Measurements from ENCODE around the gene PARP11.
"Not testable (repeated sequence)": the region's sequence is repeated elsewhere in the genome, so short reads cannot be mapped to it uniquely, and the experiment has no call there.

The PARP11 gene

GRCh38 chr12:3882406-3882805, 9.2 kb upstream of the PARP11 start:
- DNase-seq = no peak

- no peak for DNase-seq
Measured at GRCh38 chr12:3881281-3881950, 8.2 kb upstream of the PARP11 start.

DNA sequence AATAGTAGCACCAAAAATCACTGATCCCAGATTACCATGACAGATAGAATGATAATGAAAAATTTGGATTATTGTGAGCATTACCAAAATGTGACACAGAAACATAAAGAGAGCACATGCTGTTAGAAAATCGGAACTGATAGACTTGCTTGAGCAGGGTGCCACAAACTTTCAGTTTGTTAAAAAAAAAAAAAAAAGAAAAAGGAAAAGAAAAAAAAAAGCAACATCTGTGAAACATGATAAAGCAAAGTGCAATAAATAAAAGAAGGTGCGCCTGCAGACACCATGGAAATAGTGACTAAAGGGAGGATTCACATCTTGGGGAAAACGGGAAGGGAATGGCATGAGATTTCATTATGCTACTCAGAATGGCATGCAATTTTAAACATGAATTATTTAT, 6.6 kb upstream of the PARP11 start:
- no peak for DNase-seq

GRCh38 chr12:3871356-3871755, 1.8 kb downstream of the PARP11 start:
- no peak for DNase-seq

DNA sequence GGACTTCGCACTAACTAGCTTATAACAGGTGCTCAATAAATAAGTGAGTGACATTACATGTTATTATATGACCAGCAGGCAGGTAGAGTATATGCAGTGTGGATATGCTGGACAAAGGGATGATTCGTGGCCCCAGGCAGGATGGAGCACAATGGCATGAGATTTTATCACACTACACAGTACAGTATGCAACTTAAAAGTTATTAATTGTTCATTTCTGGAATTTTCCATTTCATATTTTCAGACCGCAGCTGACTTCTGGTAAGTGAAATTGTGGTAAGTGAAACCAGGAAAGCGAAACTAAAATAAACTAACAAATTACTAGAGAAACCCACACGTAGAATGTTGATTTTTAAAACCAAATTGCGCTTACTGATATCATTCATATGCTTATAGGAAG, 3.3 kb downstream of the PARP11 start:
- peak; percentile 60 for DNase-seq

DNA sequence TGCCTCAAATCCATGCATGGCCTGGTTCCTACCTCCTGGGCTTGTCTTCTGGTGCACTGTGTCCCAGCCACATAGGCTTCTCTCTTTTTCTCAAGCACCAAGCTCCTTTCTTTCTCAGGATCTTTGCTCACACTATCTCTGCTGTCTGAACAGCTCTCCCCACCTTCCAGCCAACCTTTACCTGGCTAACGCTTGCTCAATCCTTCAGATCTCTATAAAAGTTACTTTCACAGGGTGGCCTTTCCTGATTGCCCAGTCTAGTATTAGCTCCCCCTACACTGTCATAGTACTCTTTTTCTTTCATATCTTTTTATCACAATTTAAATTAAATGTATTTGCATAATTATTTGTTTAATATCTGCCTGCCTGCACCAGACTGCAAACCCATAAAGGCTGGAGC, 3.8 kb downstream of the PARP11 start:
- no peak for DNase-seq

DNA sequence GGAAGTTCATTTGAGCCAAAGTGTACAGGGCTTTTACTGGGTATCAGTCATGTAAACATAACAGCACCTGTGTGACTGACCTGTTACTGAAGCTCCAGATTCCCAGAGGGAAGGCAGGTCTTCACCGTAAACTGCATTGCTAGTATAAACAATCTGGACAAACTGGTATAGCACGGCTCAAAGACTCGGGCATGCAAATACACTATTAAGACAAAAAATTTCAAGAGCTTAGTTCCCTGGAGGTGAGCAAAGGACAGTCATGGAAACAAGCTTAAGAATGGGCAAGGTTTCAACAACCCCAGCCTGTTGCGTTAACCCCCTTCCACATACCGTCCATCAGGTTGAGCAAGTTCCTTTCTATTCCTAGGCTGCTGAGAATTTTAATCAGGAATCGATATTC, 9.4 kb downstream of the PARP11 start:
- no peak for DNase-seq

DNA sequence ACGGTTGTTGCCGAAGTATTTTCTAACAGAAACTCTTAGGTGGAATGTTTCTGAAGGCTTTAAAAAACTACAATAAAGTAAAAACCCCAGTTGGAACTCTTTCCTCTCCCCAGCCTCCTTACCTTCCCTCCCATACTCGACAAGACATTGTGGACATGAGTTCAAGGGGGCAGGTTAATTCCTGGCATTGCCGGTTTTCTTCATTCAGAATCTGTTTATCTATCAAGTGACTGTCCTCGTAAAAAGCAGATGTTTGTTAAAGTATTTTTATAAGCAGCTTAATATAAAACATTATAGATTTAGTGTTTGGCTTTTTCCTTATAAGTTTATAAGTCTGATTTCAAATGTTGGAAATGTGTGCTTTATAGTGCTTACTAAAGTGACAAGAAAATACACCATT, 30.7 kb downstream of the PARP11 start:
- no peak for DNase-seq

GRCh38 chr12:3841783-3842182, 31.4 kb downstream of the PARP11 start:
- no peak for DNase-seq

- not testable (repeated sequence) for DNase-seq
Measured at GRCh38 chr12:3840833-3841232, 32.4 kb downstream of the PARP11 start.

DNA sequence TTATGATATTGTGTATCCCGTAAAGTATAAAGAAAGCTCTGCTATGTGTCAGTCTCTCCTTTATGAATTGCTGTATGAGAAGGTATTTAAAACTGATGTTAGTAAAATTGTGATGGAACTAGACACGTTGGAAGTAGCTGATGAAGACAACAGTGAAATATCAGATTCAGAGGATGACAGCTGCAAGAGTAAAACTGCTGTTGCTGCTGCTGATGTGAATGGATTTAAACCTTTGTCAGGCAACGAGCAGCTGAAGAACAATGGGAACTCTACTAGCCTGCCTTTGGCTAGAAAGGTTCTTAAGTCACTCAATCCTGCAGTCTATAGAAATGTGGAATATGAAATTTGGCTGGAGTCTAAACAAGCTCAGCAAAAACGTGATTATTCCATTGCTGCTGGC, 33.5 kb downstream of the PARP11 start:
- DNase-seq = not testable (repeated sequence)

- not testable (repeated sequence) for DNase-seq
Measured at GRCh38 chr12:3838701-3839548, 34.3 kb downstream of the PARP11 start.

GRCh38 chr12:3838076-3838475, 35.1 kb downstream of the PARP11 start:
- DNase-seq = no peak

- DNase-seq = no peak
Measured at GRCh38 chr12:3837049-3837448, 36.1 kb downstream of the PARP11 start.

GRCh38 chr12:3836641-3837040, 36.6 kb downstream of the PARP11 start:
- no peak for DNase-seq

- DNase-seq = no peak
Measured at GRCh38 chr12:3835914-3836313, 37.3 kb downstream of the PARP11 start.

GRCh38 chr12:3834774-3835173, 38.4 kb downstream of the PARP11 start:
- no peak for DNase-seq

- DNase-seq = no peak
Measured at GRCh38 chr12:3833670-3834310, 39.4 kb downstream of the PARP11 start.

DNA sequence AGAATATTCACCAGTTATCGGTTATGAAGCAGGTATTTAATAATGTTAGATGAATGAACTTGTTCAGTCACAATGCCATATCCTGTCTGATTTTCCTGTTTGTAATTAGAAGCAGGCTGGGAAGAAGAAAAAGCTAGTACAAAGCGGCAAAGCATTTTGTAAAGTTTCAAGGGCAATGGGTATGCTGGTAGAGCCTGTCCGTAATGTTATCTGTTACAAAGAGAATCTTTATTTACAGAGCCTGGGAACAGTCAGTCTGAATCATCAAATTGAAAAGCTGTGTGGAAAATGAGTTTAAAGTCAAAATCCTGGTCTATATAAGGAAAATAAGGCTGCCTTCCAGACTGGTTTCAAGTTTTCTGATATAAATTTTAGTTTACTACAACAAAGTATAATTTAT, 40.5 kb downstream of the PARP11 start:
- no peak for DNase-seq

GRCh38 chr12:3828888-3829287, 44.3 kb downstream of the PARP11 start:
- no peak for DNase-seq

- no peak for DNase-seq
Measured at GRCh38 chr12:3827301-3828000, 45.7 kb downstream of the PARP11 start.

DNA sequence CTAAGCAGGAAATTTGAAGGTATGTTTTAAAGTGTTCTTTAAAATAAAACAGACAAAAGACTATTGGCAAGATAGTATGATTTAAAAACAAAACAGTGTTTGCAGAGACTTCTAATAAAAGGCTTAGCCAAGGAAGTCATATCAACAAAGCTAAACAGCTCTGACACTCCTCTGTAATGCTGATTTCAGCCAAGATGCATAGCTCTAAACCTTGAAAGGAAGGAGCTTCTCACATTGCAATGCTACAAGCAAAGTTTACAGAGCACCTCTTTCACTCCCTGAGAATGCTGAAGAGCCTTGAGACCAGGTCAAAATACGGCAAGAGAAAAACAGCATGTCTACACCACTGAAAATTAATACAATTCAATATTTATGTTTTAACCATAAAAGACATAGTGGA, 51.8 kb downstream of the PARP11 start:
- no peak for DNase-seq

DNA sequence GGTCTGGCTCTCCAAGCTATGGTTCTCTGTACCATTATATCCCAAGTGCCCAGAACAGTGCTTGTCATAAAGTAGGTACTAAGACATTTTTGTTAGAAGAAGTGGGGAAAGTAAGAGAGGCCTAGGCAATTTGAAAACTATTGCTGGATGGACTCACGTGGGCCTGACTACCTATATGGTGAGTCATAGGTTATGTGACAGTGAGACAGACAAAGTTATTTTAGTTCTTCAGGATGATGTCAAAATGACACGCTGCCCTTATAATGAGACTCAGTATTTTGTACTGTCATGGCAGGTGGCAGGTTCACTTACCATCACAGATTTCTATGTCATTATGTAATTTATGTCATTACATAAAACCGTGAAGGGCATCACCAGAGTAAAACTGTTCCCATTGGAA, 53.1 kb downstream of the PARP11 start:
- no peak for DNase-seq
